Measurements from ENCODE around the gene MALAT1.

- no peak for TF ChIP-seq CTCF (conservative IDR thresholded peaks at IDR 0.05; ENCODE audit: low read length)
- no peak for TF ChIP-seq EZH2phosphoT487 (IDR thresholded peaks at IDR 0.05; ENCODE audit: borderline replicate concordance, low read depth, low read length)
Measured at GRCh38 chr11:65502555-65503367, 3.9 kb downstream of the MALAT1 start.

All from OCI-LY7 (cell line).